Ishikawa (cell line): ENCODE results near the gene HAGH.

Experiments
- CEBPB ChIP-seq: IDR thresholded peaks from 2 replicates; pipeline ENCODE4 v1.6.1; 2012
- CREB1 ChIP-seq: IDR thresholded peaks from 2 replicates; pipeline ENCODE4 v1.6.1; 2012; ENCODE audit warnings: low read depth
- EGR1 ChIP-seq: IDR thresholded peaks from 2 replicates; pipeline ENCODE4 v1.6.1; 2012
- EP300 ChIP-seq: IDR thresholded peaks from 2 replicates; pipeline ENCODE4 v1.6.1; 2012; ENCODE audit warnings: borderline replicate concordance
- FOXM1 ChIP-seq: IDR thresholded peaks from 2 replicates; pipeline ENCODE4 v1.6.1; 2012; ENCODE audit warnings: low read depth, borderline replicate concordance
- NFIC ChIP-seq: IDR thresholded peaks from 2 replicates; pipeline ENCODE4 v1.6.1; 2012
- RAD21 ChIP-seq: IDR thresholded peaks from 2 replicates; pipeline ENCODE4 v1.6.1; 2012; ENCODE audit warnings: low read depth
- REST ChIP-seq: IDR thresholded peaks from 2 replicates; pipeline ENCODE4 v1.6.1; 2012; ENCODE audit warnings: low read depth, mild to moderate bottlenecking
- TAF1 ChIP-seq: IDR thresholded peaks from 2 replicates; pipeline ENCODE4 v1.6.1; 2012; ENCODE audit warnings: low read depth, mild to moderate bottlenecking
- TCF12 ChIP-seq: IDR thresholded peaks from 2 replicates; pipeline ENCODE4 v1.6.1; 2012; ENCODE audit warnings: low read depth
- TEAD4 ChIP-seq: IDR thresholded peaks from 2 replicates; pipeline ENCODE4 v1.6.1; 2012
- YY1 ChIP-seq: IDR thresholded peaks from 2 replicates; pipeline ENCODE4 v1.6.1; 2012; ENCODE audit warnings: low read depth
- ZBTB7A ChIP-seq: IDR thresholded peaks from 2 replicates; pipeline ENCODE4 v1.6.1; 2012; ENCODE audit warnings: low read depth
- TF ChIP-seq, protein P1 (sequence below): IDR thresholded peaks from 2 replicates; pipeline ENCODE4 v1.6.1; 2012
- TF ChIP-seq, protein P2 (sequence below): IDR thresholded peaks from 2 replicates; pipeline ENCODE4 v1.6.1; 2012

Gene HAGH

DNA sequence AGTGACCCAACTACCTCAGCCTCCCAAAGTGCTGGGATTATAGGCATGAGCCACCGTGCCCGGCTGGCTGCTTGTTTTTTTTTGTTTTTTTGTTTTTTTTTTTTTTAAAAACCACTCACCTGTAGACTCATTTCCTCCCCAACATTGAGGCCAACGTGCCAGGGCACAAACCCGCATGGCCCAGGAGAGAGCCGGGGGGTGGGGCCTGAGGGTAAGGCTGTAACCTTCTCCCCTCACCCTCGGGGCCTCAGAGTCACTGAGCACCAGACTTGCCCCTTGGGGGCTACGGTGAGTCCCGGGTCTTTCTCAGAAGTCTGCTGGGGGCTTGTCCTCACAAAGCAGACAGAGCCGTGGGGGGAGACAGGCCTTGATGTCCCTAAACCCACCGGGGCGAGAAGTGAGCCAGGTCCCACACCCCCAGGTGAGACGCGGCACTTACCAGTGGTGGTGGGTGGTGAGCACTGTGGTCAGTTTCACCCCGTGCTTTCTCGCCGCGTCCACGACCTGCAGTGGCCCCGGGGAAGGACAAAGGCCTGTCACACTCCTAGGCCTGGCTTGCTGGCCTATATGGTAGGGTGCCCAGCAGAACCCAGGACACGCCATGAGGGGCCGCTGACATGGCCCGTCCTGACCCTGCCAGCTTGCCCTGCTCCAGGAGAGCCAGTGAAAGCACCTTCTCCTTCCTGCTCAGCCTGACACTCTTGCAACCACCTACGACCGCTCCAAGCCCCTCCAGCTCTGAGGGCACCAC, 4.6 kb downstream of the HAGH start:
- no peak for TF ChIP-seq ZBTB7A
- no peak for TF ChIP-seq TEAD4
- TF ChIP-seq TCF12, result no peak
- TF ChIP-seq TAF1, result no peak
- no peak for TF ChIP-seq EGR1
- TF ChIP-seq FOXM1, result no peak
- no peak for TF ChIP-seq CEBPB
- no peak for TF ChIP-seq NFIC
- TF ChIP-seq, protein P1, sequence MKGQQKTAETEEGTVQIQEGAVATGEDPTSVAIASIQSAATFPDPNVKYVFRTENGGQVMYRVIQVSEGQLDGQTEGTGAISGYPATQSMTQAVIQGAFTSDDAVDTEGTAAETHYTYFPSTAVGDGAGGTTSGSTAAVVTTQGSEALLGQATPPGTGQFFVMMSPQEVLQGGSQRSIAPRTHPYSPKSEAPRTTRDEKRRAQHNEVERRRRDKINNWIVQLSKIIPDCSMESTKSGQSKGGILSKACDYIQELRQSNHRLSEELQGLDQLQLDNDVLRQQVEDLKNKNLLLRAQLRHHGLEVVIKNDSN, result no peak
- no peak for TF ChIP-seq CREB1
- no peak for TF ChIP-seq YY1

DNA sequence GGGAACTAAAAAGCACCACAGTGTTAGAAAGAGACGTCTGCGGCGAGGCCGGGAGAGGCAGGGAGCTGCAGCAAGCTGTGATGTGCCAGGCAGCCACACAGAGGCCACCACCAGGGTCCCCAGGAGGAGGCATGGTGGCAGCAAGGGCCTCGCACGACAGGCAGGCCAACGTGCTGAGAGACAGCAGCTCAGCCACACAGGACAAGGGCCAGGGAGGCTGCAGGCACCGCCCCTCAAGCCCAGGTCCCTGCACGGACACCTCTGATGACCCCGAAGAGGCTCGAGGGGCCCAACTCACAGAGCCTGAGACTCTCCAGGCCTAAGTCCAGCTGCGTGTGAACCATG, 5.7 kb downstream of the HAGH start:
- TF ChIP-seq ZBTB7A (no peak), REST (no peak), EGR1 (no peak), TCF12 (no peak), NFIC (no peak), TAF1 (no peak), CREB1 (no peak), FOXM1 (no peak), RAD21 (no peak), TEAD4 (no peak), CEBPB (no peak), YY1 (no peak), EP300 (no peak)
- TF ChIP-seq, protein P2, sequence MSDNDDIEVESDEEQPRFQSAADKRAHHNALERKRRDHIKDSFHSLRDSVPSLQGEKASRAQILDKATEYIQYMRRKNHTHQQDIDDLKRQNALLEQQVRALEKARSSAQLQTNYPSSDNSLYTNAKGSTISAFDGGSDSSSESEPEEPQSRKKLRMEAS, result no peak
- TF ChIP-seq, protein P1, result no peak

- TF ChIP-seq, protein P1, result no peak
Observed at GRCh38 chr16:1820096-1820945, 6.3 kb downstream of the HAGH start.

GRCh38 chr16:1819611-1820010, 7.0 kb downstream of the HAGH start:
- TF ChIP-seq, protein P2, result no peak
- TF ChIP-seq FOXM1 (no peak), YY1 (no peak), NFIC (no peak), RAD21 (no peak), ZBTB7A (no peak), EGR1 (no peak), TAF1 (no peak), CREB1 (no peak), EP300 (no peak), TCF12 (no peak), REST (no peak), CEBPB (no peak), TEAD4 (no peak)
- TF ChIP-seq, protein P1, result no peak
